ENCODE measurements around the gene HSPBP1.

DNA sequence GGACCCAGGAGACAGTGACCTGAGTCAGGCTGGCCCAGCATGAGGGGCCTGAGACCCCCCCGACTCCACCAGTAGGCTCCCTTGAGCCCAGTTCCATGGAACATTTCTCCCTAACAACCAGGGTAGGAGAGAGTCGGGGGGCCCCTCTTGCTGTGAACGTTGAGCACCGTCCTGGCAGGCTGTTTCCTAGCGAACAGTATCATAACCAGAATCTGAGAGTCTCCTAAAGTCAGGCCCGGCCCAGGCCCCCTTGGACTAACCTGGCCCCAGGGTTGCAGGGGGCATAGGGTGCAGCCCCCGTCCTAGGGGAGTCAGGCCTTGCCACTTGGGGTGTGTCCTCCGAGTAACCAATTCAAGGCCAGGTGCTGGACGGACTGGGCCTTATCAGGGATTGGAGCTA lies 31.5 kb upstream of the HSPBP1 start:
- no peak for TF ChIP-seq GATA3 (IDR thresholded peaks at IDR 0.05; ENCODE audit: low read depth, low read length)
- no peak for TF ChIP-seq GATA2 (IDR thresholded peaks at IDR 0.05; ENCODE audit: low read depth, low read length)

Measured in SH-SY5Y (cell line).